OCI-LY7 (cell line): ENCODE measurements around the gene DNASE2B. TPM values are rescaled to one million over a fixed set of nuclear protein-coding genes. Genes with fewer than 3 reads are reported as not detected.

Source experiments
- BruUV-seq: library from RNA; stranded (reverse); fragments of 400-500 nt; replicated peaks from 2 replicates; lab custom pipeline; 2021; lab: Mats Ljungman, UMichigan
- CTCF ChIA-PET: fragments of 300-600 bp; sonication (Branson Sonifier 250); formaldehyde crosslinking; loops from one replicate; lab custom pipeline; 2022; ENCODE audit warnings: antibody characterized with exemption; ENCODE audit not compliant: unreplicated experiment; lab: Charles Lee
- POLR2A ChIA-PET: fragments of 300-600 bp; sonication (Branson Sonifier 250); formaldehyde crosslinking; loops from one replicate; lab custom pipeline; 2022; ENCODE audit warnings: antibody characterized with exemption; lab: Charles Lee
- DNase-seq: peaks from one replicate; pipeline ENCODE4 v3.0.0-alpha.2; 2015; ENCODE audit warnings: low spot score
- H2AFZ ChIP-seq: fragments of 200-600 bp; sonication (generic), shearing (Covaris generic); 2 replicates; pipeline ENCODE4 v1.6.1; 2014; ENCODE audit warnings: mild to moderate bottlenecking, antibody characterized with exemption, low read length, moderate library complexity
- H3K27ac ChIP-seq: fragments of 200-600 bp; sonication (generic); 2 replicates; pipeline ENCODE4 v1.5.1; 2014; ENCODE audit warnings: mixed run types, low read depth, mild to moderate bottlenecking, moderate library complexity, low read length, inconsistent platforms; ENCODE audit not compliant: poor library complexity, severe bottlenecking
- H3K36me3 ChIP-seq: fragments of 200-600 bp; sonication (generic); 2 replicates; pipeline ENCODE4 v1.6.1; 2014; ENCODE audit warnings: mild to moderate bottlenecking, antibody characterized with exemption, low read length, moderate library complexity, mixed read lengths; ENCODE audit not compliant: insufficient read depth
- H3K4me1 ChIP-seq: fragments of 200-600 bp; sonication (generic); 2 replicates; pipeline ENCODE4 v1.5.1; 2014; ENCODE audit warnings: mild to moderate bottlenecking, low read length; ENCODE audit not compliant: insufficient read depth, poor library complexity, severe bottlenecking
- H3K4me2 ChIP-seq: fragments of 200-600 bp; sonication (generic); 2 replicates; pipeline ENCODE4 v1.6.1; 2014; ENCODE audit warnings: mild to moderate bottlenecking, low read length
- H3K4me3 ChIP-seq: fragments of 200-600 bp; sonication (generic); 2 replicates; pipeline ENCODE4 v1.5.1; 2014; ENCODE audit warnings: mild to moderate bottlenecking, low read depth, low read length; ENCODE audit not compliant: poor library complexity, severe bottlenecking
- H3K79me2 ChIP-seq: fragments of 200-600 bp; sonication (generic); 2 replicates; pipeline ENCODE4 v1.6.1; 2016; ENCODE audit warnings: low read depth, mild to moderate bottlenecking, low read length, moderate library complexity, mixed read lengths; ENCODE audit not compliant: insufficient read depth
- H3K9me2 ChIP-seq: fragments of 200-600 bp; sonication (generic); 2 replicates; pipeline ENCODE4 v1.6.1; 2016; ENCODE audit warnings: mild to moderate bottlenecking, low read length, mixed read lengths; ENCODE audit not compliant: insufficient read depth
- H3K9me3 ChIP-seq: fragments of 200-600 bp; sonication (generic); 2 replicates; pipeline ENCODE4 v1.6.1; 2014; ENCODE audit warnings: mild to moderate bottlenecking, mixed run types, low read length, mixed read lengths
- H4K20me1 ChIP-seq: fragments of 200-600 bp; sonication (generic); 2 replicates; pipeline ENCODE4 v1.6.1; 2014; ENCODE audit warnings: mild to moderate bottlenecking, antibody characterized with exemption, low read length, moderate library complexity, mixed read lengths; ENCODE audit not compliant: insufficient read depth
- CTCF ChIP-seq: fragments of 200-600 bp; sonication (generic); conservative IDR thresholded peaks from 2 replicates; pipeline ENCODE4 v1.5.1; 2014; ENCODE audit warnings: mild to moderate bottlenecking, antibody characterized with exemption, low read length, moderate library complexity, mixed read lengths
- EZH2phosphoT487 ChIP-seq: fragments of 200-600 bp; sonication (generic); IDR thresholded peaks from 2 replicates; pipeline ENCODE4 v1.6.1; 2018; ENCODE audit warnings: low read depth, borderline replicate concordance, mild to moderate bottlenecking, mixed run types, antibody characterized with exemption, low read length, moderate library complexity, mixed read lengths
- intact Hi-C: fragments of 100-400 bp; cut with micrococcal nuclease; formaldehyde crosslinking; loops from one replicate; pipeline ENCODE4 v1.10.0; 2022; ENCODE audit not compliant: unreplicated experiment
- total RNA-seq, 2 experiments: library from RNA; depleted of rRNA in 1 of 2; stranded (reverse); fragments of >200 nt in 1 of 2; shearing (Covaris generic) in 1 of 2; gene quantifications; 2 replicates each; pipeline ENCODE4 v1.2.3, GENCODE V29; 2014 to 2022

The DNASE2B gene
- total RNA-seq, 2 experiments from 2014 or later = 0.22 TPM; not detected in 1

GRCh38 chr1:84402501-84402900 is 4.2 kb downstream of the DNASE2B start:
- no peak for DNase-seq
- Histone ChIP-seq H4K20me1 (no peaks in the 10 kb centered on the region), H3K4me3 (no peak overlapping the region), H3K4me2 (no peak overlapping the region), H3K27ac (no peak overlapping the region), H3K79me2 (no peaks in the 10 kb centered on the region), H3K36me3 (no peaks in the 10 kb centered on the region), H3K9me2 (no peaks in the 10 kb centered on the region), H2AFZ (no peak overlapping the region), H3K9me3 (no peaks in the 10 kb centered on the region), H3K4me1 (no peaks in the 10 kb centered on the region)
- intact Hi-C loops = no loop called here
- CTCF ChIA-PET = no interaction called here
- TF ChIP-seq CTCF (no peak), EZH2phosphoT487 (no peak)
- no TSS peak for BruUV-seq
- POLR2A ChIA-PET = interaction anchor here (0.7 to 1.4 kb wide), 5 partner anchors 9 to 874 kb away, joined by 3 to 10 read pairs (median 3); no protein-coding TSS in a partner anchor

- CTCF ChIA-PET = no interaction called here
These were observed 5.1 kb downstream of the DNASE2B start for GRCh38 chr1:84403347-84403746.

More at GRCh38 chr1:84403347-84403746, 5.1 kb downstream of the DNASE2B start:
- H3K36me3 ChIP-seq = no peaks in the 10 kb centered on the region
- H3K9me2 ChIP-seq = no peaks in the 10 kb centered on the region
- H3K79me2 ChIP-seq = no peaks in the 10 kb centered on the region
- H3K4me3 ChIP-seq = no peak overlapping the region
- POLR2A ChIA-PET = interaction anchor here (0.7 to 0.9 kb wide), 3 partner anchors 10 to 875 kb away, joined by 3 to 6 read pairs (median 3); no protein-coding TSS in a partner anchor
- no peaks in the 10 kb centered on the region for H4K20me1 ChIP-seq
- DNase-seq = no peak
- H3K4me2 ChIP-seq = no peak overlapping the region
- H3K9me3 ChIP-seq = no peaks in the 10 kb centered on the region
- intact Hi-C loops = no loop called here
- no peak overlapping the region for H2AFZ ChIP-seq
- no TSS peak for BruUV-seq
- TF ChIP-seq EZH2phosphoT487 = no peak
- no peak for TF ChIP-seq CTCF
- no peaks in the 10 kb centered on the region for H3K4me1 ChIP-seq
- no peak overlapping the region for H3K27ac ChIP-seq
